GM23338 (cell line): Measurements from ENCODE around the gene KCNMA1.

Experiments used
- CTCF ChIP-seq, 2 experiments: fragments of 200-600 bp in 1 of 2; sonication (generic) in 1 of 2; conservative IDR thresholded peaks; 2 replicates each; pipeline versions ENCODE4 v1.5.1 to v1.6.1; 2016 to 2017; ENCODE audit warnings: antibody characterized with exemption in 2 of 2, low read depth in 2 of 2, mild to moderate bottlenecking in 2 of 2, moderate library complexity in 1 of 2
- POLR2AphosphoS5 ChIP-seq: IDR thresholded peaks from 2 replicates; pipeline ENCODE4 v1.6.1; 2016; ENCODE audit warnings: antibody characterized with exemption, low read depth

- TF ChIP-seq CTCF (conservative IDR thresholded peaks at IDR 0.05; ENCODE audit: low read depth in 2 of 2) (no peak), POLR2AphosphoS5 (no peak)
These were observed 260.6 kb downstream of the KCNMA1 start for GRCh38 chr10:77377034-77377433.
